Stromal cell of bone marrow (primary cell): ENCODE measurements around the gene RNF166.
"Not testable (repeated sequence)": the region's sequence is repeated elsewhere in the genome, so short reads cannot be mapped to it uniquely, and the experiment has no call there.

ENCODE experiments used
- DNase-seq: peaks from one replicate; pipeline ENCODE4 v3.0.0-alpha.2; 2012; ENCODE audit warnings: low read depth

The RNF166 gene

GRCh38 chr16:88673716-88674379 lies 32.4 kb downstream of the RNF166 start:
- DNase-seq = no peak

- no peak for DNase-seq
Observed at GRCh38 chr16:88672776-88673175, 33.4 kb downstream of the RNF166 start.

GRCh38 chr16:88671806-88672205 lies 34.4 kb downstream of the RNF166 start:
- DNase-seq = no peak

- peak; percentile 61 for DNase-seq
Observed at GRCh38 chr16:88669980-88670379, 36.2 kb downstream of the RNF166 start.

GRCh38 chr16:88669493-88669892 lies 36.7 kb downstream of the RNF166 start:
- not testable (repeated sequence) for DNase-seq

GRCh38 chr16:88667461-88667860 lies 38.7 kb downstream of the RNF166 start:
- DNase-seq = no peak

- no peak for DNase-seq
Observed at GRCh38 chr16:88665570-88665969, 40.6 kb downstream of the RNF166 start.

- no peak for DNase-seq
Observed at GRCh38 chr16:88665148-88665547, 41.1 kb downstream of the RNF166 start.

GRCh38 chr16:88662843-88663606 lies 43.2 kb downstream of the RNF166 start, which contains the start of gene MVD:
MVD (minus strand) TSS chr16:88663091; CDS start chr16:88663080, 11 bp downstream.
- peak; percentile 95 for DNase-seq

- no peak for DNase-seq
Observed at GRCh38 chr16:88662222-88662842, 43.9 kb downstream of the RNF166 start.

GRCh38 chr16:88661468-88661867 lies 44.7 kb downstream of the RNF166 start:
- DNase-seq = no peak

GRCh38 chr16:88659160-88659559 lies 47.0 kb downstream of the RNF166 start:
- no peak for DNase-seq

GRCh38 chr16:88658714-88659113 lies 47.5 kb downstream of the RNF166 start:
- no peak for DNase-seq

GRCh38 chr16:88657371-88657770 lies 48.8 kb downstream of the RNF166 start:
- no peak for DNase-seq

- DNase-seq = no peak
Observed at GRCh38 chr16:88656291-88656980, 49.8 kb downstream of the RNF166 start.

- DNase-seq = no peak
Observed at GRCh38 chr16:88655733-88656281, 50.4 kb downstream of the RNF166 start.

- DNase-seq = no peak
Observed at GRCh38 chr16:88655053-88655732, 51.0 kb downstream of the RNF166 start.

- DNase-seq = no peak
Observed at GRCh38 chr16:88654363-88655052, 51.7 kb downstream of the RNF166 start.

- DNase-seq = no peak
Observed at GRCh38 chr16:88653596-88654362, 52.4 kb downstream of the RNF166 start.

GRCh38 chr16:88653101-88653500 lies 53.1 kb downstream of the RNF166 start:
- no peak for DNase-seq
